NCI-H2196 (cell line): ENCODE results near the gene OR11A1.

Source experiments
- DNase-seq: peaks from one replicate; lab custom pipeline; 2025; ENCODE audit not compliant: unreplicated experiment; lab: John Stamatoyannopoulos, UW

Gene OR11A1, protein sequence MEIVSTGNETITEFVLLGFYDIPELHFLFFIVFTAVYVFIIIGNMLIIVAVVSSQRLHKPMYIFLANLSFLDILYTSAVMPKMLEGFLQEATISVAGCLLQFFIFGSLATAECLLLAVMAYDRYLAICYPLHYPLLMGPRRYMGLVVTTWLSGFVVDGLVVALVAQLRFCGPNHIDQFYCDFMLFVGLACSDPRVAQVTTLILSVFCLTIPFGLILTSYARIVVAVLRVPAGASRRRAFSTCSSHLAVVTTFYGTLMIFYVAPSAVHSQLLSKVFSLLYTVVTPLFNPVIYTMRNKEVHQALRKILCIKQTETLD

DNA sequence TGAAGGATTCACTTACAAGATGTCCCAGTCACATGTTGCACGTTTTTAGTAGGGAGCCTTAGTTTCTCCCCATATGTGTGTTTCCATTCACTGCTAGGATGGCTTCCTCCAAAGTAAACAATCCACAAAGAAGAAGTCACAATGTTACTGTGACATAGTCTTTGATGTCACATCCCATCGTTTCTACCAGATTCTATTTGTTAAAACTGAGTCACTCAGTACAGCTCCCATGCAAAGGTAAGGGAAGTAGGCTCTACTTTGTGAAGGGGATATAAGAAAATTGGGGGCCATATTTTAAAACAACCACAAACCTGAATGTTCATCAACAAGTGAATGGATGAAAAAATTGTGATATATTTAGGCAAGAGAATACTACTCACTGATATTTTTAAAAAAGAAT lies at the start of gene OR11A1, which contains the start of gene OR2H1:
TSS of gene OR11A1 (minus strand) at position 101 of the 400 bp plus-strand sequence. CDS start 29,430 bp downstream, outside the sequence.
TSS of gene OR2H1 (plus strand) at position 185 of the 400 bp plus-strand sequence. CDS start 4,615 bp downstream, outside the sequence.
- DNase-seq, result no peak

DNA sequence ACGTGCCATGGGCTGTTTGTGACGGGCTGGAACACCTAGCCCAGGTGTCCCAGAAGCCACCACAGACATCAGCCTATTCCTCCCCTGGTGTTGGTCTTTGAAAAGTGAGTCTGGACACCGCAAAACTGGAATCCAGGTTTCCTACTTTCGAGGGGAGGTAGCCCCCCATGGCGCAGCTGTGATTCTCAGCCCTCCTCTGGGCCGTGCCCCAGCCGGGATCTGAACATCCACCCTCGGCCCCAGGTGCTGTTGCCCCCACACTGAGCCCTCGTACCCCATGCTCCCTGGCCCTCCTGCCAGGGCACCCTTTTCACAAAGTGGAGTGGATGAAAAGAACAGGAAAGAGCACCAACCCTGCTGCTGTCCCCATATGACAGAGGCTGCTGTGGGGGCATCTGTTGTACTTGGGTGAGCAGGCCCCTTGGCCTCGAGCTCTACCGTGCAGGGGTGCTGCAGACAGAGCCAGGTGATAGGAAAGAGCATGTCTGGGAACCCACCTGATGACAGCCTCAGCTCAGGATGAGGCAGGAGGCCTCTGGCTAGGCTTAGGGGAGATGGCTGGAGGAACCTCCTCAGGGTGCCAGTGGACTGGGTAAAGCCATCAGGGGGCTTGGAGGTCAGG lies 49.7 kb upstream of the OR11A1 start:
- no peak for DNase-seq

DNA sequence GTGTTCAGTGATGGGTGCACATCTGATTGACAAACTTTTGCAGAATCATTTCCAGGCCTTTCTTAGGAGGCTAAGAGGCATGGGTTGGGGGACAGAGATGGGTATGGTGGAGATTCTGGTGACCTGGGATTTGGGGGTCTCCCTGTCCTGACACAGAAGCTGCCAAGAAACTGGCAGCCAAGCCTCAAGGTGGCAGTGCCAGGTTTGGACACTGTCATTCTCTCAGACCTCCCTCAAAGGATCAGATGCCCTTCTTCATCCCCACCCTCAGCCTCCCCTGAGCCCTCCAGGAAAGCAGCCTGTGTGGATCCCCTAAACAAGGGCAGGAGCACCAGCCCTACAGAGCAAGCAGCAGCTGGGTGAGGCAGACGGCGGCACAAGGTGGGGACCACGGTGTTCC lies 48.9 kb upstream of the OR11A1 start:
- no peak for DNase-seq

DNA sequence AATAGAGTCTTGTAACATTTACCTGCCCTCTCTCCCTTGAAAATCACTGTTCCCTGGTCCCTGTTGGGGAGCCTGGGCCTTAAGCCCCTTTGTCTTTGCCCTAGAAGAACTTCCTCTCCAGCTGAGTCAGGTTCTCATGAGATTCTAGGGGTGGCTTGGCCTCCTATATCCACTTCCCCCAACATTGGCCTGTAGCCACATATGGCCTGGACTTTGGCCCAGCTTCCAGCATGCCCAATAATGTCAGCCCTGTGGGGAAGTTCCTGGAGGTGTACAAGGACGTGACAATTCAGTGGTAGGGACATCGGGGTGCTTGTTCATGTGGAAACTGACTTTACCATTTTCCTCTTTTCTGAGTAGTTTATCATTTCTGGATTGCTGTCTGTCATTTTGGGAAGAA lies 48.1 kb upstream of the OR11A1 start:
- DNase-seq, result no peak

DNA sequence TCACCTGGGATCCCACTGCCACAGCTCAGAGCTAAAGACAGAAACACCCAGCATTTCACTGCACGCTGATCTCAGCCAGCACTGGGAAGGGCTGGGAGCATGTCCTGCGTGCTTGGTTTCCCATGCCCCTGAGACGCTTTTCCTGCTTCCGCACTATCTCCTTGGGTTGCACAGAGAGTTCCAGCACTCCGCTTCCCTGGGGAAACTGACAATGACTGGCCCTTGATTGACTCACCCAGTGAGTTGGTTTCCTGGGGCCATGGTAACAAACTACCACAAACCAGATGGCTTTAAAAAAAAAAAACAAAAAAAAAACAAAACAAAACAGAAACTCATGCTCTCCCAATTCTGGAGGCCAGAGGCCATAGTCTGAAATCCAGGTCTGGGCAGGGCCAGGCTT lies 45.7 kb upstream of the OR11A1 start:
- DNase-seq, result no peak

DNA sequence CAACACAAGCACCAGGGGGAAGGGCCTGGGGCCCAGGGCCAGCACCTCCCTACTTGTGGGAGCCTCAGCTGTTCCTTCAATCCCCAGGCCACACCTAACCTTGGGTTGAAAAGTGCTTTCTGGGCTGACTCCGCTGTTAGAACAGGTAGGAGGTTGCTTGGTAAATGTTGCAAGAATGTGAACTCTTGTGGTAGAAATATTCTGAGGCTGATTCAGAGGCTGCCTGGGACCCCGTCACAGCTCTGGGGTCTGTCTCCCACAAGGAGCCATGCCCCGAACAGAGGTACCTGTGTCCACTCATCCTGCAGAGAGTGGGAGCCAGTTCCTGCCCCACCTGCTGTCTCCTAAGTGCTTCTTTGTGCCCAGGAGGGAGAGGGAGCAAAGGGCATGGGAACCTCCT lies 45.3 kb upstream of the OR11A1 start:
- no peak for DNase-seq

DNA sequence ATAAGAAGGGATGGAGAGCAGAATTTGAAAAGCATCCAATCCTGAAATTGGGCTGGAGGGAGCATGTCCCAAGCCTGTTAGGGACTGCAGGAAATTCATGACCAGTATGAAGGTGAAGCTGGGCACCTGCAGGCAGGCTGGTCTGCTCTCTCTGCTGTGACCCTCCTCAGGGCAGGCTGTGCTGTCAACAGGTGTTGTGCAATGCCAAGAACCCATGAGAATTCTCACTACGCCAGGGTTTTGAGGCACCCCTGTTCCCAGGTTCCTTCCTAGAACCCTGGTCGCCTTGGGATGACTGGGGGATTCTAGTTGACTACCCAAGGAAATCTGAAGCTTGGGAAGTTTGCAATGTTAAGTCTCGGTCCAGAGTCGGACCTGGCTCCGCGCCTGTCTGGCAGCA lies 44.2 kb upstream of the OR11A1 start:
- no peak for DNase-seq

DNA sequence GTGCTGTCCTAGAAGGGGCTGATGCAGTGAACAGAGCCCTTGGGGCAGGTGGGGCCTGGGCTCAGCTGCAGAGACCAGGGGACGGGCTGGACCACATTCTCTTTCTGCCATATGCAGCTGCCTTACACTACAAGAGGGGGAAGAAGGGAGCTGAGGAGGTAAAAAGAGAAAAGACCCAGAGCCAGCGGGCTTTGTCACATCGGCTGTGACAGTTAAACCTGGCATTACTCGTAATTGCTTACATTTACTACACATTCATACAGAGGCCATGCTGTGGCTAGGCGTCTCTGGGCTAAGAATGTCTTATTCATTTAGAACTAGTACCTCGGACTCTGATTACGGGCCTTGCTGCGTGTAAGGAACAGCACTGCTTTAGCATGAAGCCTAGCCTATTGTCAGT lies 43.7 kb upstream of the OR11A1 start:
- no peak for DNase-seq

DNA sequence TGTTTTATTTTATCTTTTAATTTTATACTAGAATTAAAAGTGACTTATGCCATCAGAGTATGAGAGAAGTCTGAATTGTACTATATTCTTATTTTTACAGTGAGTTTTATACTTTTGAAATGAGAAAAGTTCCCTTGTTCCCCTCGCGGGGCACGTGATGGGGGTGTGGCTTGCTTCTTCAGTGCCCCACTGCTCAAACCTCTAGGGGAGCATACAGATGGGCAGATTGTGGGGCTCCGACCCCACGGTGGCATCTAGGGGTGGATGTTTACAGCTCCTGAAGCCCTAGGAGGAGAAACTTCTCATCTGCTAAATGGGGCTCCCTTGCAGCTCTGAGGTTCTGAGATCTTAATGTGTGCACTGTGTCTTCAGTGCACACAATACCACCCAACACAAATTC lies 42.8 kb upstream of the OR11A1 start:
- DNase-seq, result no peak

DNA sequence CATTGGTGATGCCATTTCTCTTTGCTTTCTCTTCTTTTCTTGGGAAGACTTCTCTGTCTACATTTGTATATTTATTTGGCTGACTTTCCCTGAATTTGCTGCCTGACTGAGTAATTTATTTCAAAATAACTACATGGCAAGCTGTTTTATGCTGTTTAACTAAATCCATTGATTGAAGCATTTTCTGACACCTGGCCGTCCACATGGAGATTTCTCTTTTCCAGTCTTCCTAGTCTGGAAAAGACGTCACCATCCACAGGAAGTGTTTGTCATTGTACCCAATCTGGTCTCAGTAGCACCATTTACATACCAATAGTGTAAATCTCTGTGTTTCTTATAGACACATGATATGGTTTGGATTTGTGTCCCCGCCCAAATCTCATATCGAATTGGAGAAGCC lies 40.1 kb upstream of the OR11A1 start:
- DNase-seq, result no peak

DNA sequence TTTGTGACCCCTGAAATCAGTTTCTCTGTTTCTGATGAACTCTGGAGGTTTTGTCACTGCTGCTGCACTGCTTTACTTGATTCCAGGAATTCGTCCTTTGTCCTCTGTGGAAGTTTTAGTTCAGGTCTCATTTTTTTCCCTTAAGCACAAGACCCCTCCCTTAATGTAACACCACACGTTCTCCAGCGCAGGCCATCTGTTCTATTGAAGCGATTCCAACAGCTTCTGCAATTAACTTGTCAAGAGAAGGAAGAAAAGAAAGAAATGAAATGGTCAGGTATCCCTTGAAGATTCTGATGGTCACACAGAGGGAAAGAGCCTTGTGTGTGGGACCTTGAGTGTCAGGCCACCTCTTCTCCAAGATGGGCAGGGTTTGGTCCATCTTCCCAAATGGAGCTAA lies 38.7 kb upstream of the OR11A1 start:
- DNase-seq, result no peak

DNA sequence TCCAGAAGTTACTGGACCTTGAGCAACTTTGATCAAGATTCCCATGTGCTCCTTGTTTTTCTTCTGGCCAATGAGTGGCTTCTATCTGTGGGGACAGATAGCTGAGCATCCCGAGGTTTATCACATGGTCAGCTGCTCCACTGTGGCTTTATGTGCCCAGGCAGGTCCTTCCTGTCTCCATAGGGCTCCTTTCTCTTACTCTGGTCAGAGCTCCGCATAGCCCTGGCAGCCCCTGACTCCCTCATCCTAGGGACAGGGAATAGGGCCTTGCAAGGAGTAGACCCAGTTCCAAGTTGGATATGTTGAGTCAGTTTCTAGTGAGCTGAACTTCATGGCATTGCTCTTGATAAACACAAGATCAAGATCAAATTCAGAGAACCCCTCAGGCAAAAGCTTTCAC lies 37.3 kb upstream of the OR11A1 start:
- no peak for DNase-seq

DNA sequence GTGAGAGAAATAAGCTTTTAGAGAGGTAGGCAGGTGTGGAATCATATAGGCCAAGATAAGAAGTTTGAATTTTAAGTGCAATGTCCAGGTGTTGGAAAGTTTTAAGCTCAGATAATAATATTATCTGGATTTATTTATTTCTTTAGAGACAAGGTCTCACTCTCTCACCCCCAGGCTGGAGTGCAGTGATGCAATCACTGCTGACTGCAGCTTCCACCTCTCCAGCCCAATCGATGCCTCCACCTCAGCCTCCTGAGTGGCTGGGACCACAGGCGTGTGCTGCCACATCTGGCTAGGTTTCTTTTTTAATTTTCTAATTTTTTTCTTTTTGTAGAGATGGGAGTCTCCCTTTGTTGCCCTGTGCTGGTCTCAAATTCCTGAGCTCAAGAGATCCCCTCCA lies 36.4 kb upstream of the OR11A1 start:
- DNase-seq, result no peak

DNA sequence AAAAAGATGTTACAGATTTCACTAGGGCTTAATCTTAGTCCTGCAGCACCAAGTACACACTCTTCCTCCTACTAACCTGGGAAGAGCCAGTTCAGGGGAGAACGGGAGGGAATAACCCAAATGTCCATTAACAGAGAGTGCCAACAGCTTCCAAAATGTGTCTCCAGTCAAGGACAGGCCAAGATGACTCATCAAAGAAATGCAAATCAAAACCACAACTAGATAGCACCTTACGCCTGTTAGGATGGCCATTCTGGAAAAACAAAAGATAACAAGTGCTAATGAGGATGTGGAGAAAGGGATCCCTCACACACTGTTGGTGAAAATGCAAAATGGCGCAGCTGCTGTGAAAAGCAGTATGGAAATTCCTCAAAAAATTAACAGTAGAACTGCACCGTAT lies 34.7 kb upstream of the OR11A1 start:
- DNase-seq, result no peak

DNA sequence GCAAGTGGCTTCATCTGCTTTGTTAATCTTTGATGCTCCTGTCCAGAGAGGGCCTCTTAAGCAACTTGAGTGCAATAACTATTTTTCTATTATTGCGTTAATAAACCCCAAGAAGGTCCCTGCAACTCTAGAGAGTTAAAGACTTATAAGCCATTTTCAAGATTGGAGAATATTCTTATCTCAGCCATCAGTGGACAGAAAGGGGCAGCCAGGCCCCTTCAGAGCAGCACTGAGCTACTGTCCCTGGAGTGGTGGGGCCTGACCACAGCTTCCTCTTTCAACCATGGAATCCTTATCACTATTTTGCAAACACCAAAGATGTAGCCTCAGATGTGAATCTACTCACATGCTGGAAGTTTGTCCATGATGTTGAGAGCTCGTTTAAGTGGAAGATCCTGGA lies 33.7 kb upstream of the OR11A1 start:
- DNase-seq, result no peak

DNA sequence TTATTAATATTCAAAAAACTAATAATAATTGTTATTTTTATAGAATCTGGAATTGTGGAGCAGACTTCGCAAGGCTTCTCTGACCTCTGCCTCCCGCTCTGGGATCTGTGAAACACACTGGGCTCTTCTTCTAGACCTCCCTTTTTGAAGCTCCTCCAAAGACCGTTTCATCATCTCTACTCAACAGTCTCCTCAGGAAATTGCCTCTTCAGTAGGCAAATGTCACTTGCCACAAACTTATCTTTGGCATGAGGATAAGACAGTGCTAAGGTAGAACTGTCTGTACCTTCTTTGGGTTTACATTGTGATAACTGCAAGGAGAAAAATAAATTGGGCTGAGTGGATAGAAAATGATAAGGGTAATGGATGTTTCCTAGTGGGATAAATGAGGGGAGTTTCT lies 33.2 kb upstream of the OR11A1 start:
- no peak for DNase-seq

DNA sequence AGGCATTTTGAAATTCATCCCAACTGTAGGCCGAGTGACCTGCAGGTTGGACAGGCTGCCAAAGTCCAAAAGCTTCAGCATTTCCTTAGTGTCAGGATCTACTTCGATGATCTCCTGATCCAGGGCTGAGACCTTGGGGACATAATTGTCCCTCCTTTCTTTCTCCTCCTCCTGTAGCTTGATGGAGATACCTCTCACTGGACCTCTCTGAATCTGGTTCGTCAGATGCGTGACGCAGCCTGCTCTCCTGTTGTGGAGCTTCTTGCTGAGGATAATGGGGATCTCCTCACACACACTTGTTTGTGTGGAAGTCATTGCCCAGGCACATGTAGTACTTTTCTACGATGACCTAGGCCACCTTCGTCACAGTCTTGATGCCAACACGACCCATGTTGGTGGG lies 32.4 kb upstream of the OR11A1 start:
- DNase-seq, result no peak

DNA sequence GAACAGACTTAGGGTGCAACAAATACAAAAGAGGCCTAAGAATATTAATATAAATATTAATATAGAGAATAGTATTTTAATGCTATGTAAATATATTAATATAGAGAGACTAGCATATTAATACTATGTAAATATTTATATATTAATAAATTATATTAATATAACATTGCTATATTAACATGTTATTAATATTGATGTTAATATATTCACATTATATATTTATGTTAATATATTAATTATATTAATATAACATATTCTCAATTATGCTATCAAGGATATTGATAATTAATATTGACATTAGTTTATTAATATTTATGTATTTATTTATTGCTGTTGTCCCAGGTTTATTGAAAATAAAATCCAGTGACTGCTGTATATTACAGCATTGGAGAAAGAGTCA lies 32.0 kb upstream of the OR11A1 start:
- DNase-seq, result no peak

DNA sequence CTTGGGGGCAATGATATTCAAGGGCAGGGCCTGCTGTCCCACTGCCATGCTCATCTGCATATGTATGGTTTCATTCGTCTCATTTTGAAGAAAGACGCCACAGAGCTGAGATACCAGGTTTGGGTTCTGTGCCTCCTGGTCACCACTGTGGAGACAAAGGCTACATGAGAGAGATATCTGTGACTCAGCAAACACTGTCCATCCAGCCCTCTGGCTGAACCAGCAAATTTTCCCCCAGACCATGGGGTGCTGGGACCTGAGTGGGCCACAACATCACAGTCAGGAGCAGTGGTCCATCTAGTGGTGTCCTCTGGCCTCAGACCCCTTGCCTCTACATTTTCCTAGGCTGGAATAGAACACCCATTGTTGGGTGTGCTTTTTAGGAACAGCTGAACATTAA lies 30.8 kb upstream of the OR11A1 start, which contains the start of gene MAS1L:
TSS of gene MAS1L (minus strand) at position 297 of the 400 bp plus-strand sequence. CDS start at position 243, 54 bp downstream.
- no peak for DNase-seq

DNA sequence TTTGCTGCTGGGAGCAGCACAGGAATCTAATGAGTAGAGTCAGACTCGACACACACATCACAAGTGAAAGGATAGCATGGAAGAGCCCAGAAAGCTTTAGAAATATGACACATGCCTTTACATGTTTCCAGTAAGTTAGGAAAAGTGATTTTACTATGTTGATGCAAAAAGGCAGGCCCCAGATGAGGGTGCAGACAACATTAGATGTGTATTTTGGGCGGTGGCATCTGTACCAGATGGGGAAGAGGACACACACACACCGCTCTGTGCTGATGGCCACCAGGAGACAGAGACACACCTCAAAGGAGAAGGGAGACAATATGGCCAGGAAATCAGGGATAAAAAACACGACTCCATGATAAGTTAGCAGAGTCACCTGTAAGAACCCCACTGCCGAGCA lies 30.3 kb upstream of the OR11A1 start:
- no peak for DNase-seq

DNA sequence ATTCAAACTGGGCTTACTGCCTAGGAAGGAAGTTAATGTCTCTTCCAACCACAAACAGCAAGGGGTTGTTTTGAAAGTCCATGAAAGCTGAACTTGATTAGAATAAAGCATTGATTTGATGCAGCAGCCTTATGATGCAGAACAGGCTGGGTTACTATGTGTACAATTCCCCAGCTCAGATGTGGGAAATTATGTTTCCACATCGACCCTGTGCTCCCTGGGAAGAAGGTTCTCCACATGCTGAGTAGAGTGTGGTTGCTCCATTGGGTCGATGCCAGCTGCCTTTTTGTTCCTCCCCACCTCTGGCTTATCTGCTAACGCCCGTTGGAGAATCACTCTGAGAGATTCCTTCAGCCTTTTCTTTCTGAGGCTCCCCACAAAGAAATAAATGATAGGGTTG lies 29.7 kb upstream of the OR11A1 start:
- no peak for DNase-seq

DNA sequence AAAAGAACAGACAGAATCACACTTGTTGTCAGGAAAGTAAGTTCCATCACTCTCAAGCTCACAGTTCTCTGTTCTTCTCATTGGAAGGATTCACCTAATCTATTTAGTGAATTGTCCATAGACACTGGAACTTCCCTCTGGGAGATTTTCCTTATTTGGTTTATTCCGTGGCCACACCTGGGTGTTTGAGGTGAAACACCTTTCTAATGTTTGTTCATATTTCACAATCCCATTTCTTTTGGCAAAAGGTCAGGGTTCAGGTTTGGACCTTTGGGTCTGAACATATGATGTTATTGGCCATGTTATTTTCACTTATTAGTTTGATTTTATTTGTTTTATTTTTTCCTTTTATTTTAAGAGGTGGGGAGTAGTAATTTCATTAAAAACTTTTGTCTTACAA lies 26.9 kb upstream of the OR11A1 start:
- DNase-seq, result no peak

DNA sequence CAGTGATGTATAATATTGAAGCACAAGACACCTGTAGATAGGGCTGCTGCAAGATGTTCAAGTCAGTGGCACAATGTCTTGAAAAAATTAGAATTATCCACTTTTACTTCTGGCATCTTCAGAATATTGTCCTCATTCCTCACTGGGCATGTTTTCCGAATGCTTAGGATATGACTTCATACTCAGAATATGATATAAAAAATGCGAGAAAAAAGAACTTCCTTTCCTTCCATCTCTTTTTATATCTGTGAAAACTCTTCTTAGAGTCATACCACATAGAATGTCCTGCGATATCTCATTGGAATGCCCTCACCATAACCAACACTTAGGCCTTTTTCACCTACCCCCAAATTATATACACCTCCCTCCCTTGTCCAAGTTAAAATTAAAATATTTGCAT lies 26.3 kb upstream of the OR11A1 start:
- DNase-seq, result no peak
